ENCODE data around the gene ULK4.

The ULK4 gene

GRCh38 chr3:41874022-41874421 lies 87.9 kb downstream of the ULK4 start:
- H3K4me2 ChIP-seq (ENCODE audit: low read depth, low read length, poor library complexity, severe bottlenecking): no peak overlapping the region
- TF ChIP-seq CTCF (conservative IDR thresholded peaks at IDR 0.05; ENCODE audit: low read length): no peak
- TF ChIP-seq EZH2phosphoT487 (IDR thresholded peaks at IDR 0.05; ENCODE audit: borderline replicate concordance): no peak
- no peaks in the 10 kb centered on the region for H3K9me3 ChIP-seq (ENCODE audit: insufficient read depth, low read depth, low read length)
- no peak overlapping the region for H3K4me3 ChIP-seq (ENCODE audit: low read length, poor library complexity, severe bottlenecking)
- H3K79me2 ChIP-seq (ENCODE audit: insufficient read depth, low read length): no peaks in the 10 kb centered on the region
- no peak overlapping the region for H2AFZ ChIP-seq (ENCODE audit: low read length)
- no peak overlapping the region for H3K9ac ChIP-seq (ENCODE audit: low read depth, low read length, poor library complexity, severe bottlenecking)
- no peaks in the 10 kb centered on the region for H3K36me3 ChIP-seq (ENCODE audit: insufficient read depth, low read length)
- H3K27me3 ChIP-seq (ENCODE audit: insufficient read depth, low read length, poor library complexity, severe bottlenecking): no peaks in the 10 kb centered on the region
- no peaks in the 10 kb centered on the region for H3K4me1 ChIP-seq (ENCODE audit: insufficient read depth, low read length, poor library complexity, severe bottlenecking)
- H3K9me2 ChIP-seq (replicated peaks; ENCODE audit: low read depth, low read length): no peaks in the 10 kb centered on the region
- no peaks in the 10 kb centered on the region for H4K20me1 ChIP-seq (ENCODE audit: insufficient read depth, low read length, poor library complexity, severe bottlenecking)
- no peaks in the 10 kb centered on the region for H3F3A ChIP-seq (ENCODE audit: low read depth)

GRCh38 chr3:41872157-41872556 lies 89.7 kb downstream of the ULK4 start:
- no peaks in the 10 kb centered on the region for H3K9me2 ChIP-seq (replicated peaks; ENCODE audit: low read depth, low read length)
- H2AFZ ChIP-seq (ENCODE audit: low read length): no peak overlapping the region
- TF ChIP-seq EZH2phosphoT487 (IDR thresholded peaks at IDR 0.05; ENCODE audit: borderline replicate concordance) (no peak), CTCF (conservative IDR thresholded peaks at IDR 0.05; ENCODE audit: low read length) (no peak)
- H3K36me3 ChIP-seq (ENCODE audit: insufficient read depth, low read length): no peaks in the 10 kb centered on the region
- no peak overlapping the region for H3K4me3 ChIP-seq (ENCODE audit: low read length, poor library complexity, severe bottlenecking)
- no peak overlapping the region for H3K4me2 ChIP-seq (ENCODE audit: low read depth, low read length, poor library complexity, severe bottlenecking)
- H3F3A ChIP-seq (ENCODE audit: low read depth): no peaks in the 10 kb centered on the region
- H3K79me2 ChIP-seq (ENCODE audit: insufficient read depth, low read length): no peaks in the 10 kb centered on the region
- no peaks in the 10 kb centered on the region for H3K9me3 ChIP-seq (ENCODE audit: insufficient read depth, low read depth, low read length)
- no peaks in the 10 kb centered on the region for H3K27me3 ChIP-seq (ENCODE audit: insufficient read depth, low read length, poor library complexity, severe bottlenecking)
- no peaks in the 10 kb centered on the region for H4K20me1 ChIP-seq (ENCODE audit: insufficient read depth, low read length, poor library complexity, severe bottlenecking)
- H3K4me1 ChIP-seq (ENCODE audit: insufficient read depth, low read length, poor library complexity, severe bottlenecking): no peaks in the 10 kb centered on the region
- no peak overlapping the region for H3K9ac ChIP-seq (ENCODE audit: low read depth, low read length, poor library complexity, severe bottlenecking)

- Histone ChIP-seq H3K9me3 (ENCODE audit: insufficient read depth, low read depth, low read length) (no peaks in the 10 kb centered on the region), H3K27me3 (ENCODE audit: insufficient read depth, low read length, poor library complexity, severe bottlenecking) (no peaks in the 10 kb centered on the region), H3K4me2 (ENCODE audit: low read depth, low read length, poor library complexity, severe bottlenecking) (no peak overlapping the region), H3K4me3 (ENCODE audit: low read length, poor library complexity, severe bottlenecking) (no peak overlapping the region), H2AFZ (ENCODE audit: low read length) (no peak overlapping the region), H4K20me1 (ENCODE audit: insufficient read depth, low read length, poor library complexity, severe bottlenecking) (no peaks in the 10 kb centered on the region), H3K36me3 (ENCODE audit: insufficient read depth, low read length) (no peaks in the 10 kb centered on the region), H3F3A (ENCODE audit: low read depth) (no peaks in the 10 kb centered on the region), H3K9me2 (replicated peaks; ENCODE audit: low read depth, low read length) (no peaks in the 10 kb centered on the region), H3K4me1 (ENCODE audit: insufficient read depth, low read length, poor library complexity, severe bottlenecking) (no peaks in the 10 kb centered on the region), H3K9ac (ENCODE audit: low read depth, low read length, poor library complexity, severe bottlenecking) (no peak overlapping the region), H3K79me2 (ENCODE audit: insufficient read depth, low read length) (no peaks in the 10 kb centered on the region)
- TF ChIP-seq CTCF (conservative IDR thresholded peaks at IDR 0.05; ENCODE audit: low read length) (no peak), EZH2phosphoT487 (IDR thresholded peaks at IDR 0.05; ENCODE audit: borderline replicate concordance) (no peak)
These were observed 94.4 kb downstream of the ULK4 start for GRCh38 chr3:41867533-41867932.
